HAP-1 (cell line): Measurements from ENCODE around the gene C16orf89.

Source experiments
- DNase-seq, 2 experiments: peaks; one replicate each; pipeline ENCODE4 v3.0.0-alpha.2; 2016 to 2020; ENCODE audit warnings: low spot score in 2 of 2
- H3K27me3 ChIP-seq: fragments of 250-450 bp; sonication (Bioruptor Pico); 2 replicates; pipeline ENCODE4 v1.5.1; 2020; ENCODE audit warnings: low read depth, mild to moderate bottlenecking, moderate library complexity
- H3K36me3 ChIP-seq: fragments of 250-450 bp; sonication (Bioruptor Pico); replicated peaks from 2 replicates; pipeline ENCODE4 v1.5.1; 2020; ENCODE audit warnings: mild to moderate bottlenecking
- H3K4me1 ChIP-seq: fragments of 250-450 bp; sonication (Bioruptor Pico); 2 replicates; pipeline ENCODE4 v1.5.1; 2020; ENCODE audit warnings: mild to moderate bottlenecking
- H3K4me3 ChIP-seq: fragments of 250-450 bp; sonication (Bioruptor Pico); 2 replicates; pipeline ENCODE4 v1.5.1; 2020; ENCODE audit warnings: mild to moderate bottlenecking, moderate library complexity
- H3K9me3 ChIP-seq: fragments of 250-450 bp; sonication (Bioruptor Pico); 2 replicates; pipeline ENCODE4 v1.5.1; 2020; ENCODE audit warnings: mild to moderate bottlenecking, moderate library complexity
- in situ Hi-C: fragments of 300-500 bp; cut with MboI; formaldehyde crosslinking; loops from 3 replicates; pipeline ENCODE4 v1.14.3; 2020; ENCODE audit warnings: low sequenced_read_pairs, inconsistent platforms, mixed read lengths

The C16orf89 gene

DNA sequence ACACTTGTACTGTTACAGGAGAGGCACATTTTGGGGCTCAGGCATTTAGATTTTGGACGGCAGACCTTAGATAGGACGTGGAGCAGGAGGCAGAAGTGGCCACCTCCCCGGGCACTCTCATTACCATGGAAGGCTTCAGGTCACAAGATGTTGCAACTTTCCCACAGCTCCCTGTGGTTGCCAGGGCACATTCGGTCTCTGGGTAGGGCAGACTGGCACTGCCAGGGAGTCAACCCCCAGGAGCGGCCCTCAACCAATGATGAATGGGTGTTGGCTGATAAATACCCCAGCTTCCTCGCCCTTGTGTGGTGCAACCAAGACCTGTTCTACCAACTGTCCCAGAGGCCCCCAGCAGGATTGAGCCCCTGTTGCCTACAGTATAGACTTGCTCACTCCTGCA is 43.2 kb downstream of the C16orf89 start:
- Histone ChIP-seq H3K4me3 (no peak overlapping the region), H3K27me3 (no peaks in the 10 kb centered on the region), H3K9me3 (no peaks in the 10 kb centered on the region), H3K4me1 (no peaks in the 10 kb centered on the region), H3K36me3 (no peaks in the 10 kb centered on the region)
- DNase-seq, result no peak
- in situ Hi-C loops, result no loop called here

- H3K9me3 ChIP-seq, result no peaks in the 10 kb centered on the region
- no peaks in the 10 kb centered on the region for H3K4me1 ChIP-seq
- H3K27me3 ChIP-seq, result no peaks in the 10 kb centered on the region
- DNase-seq, result no peak
- H3K36me3 ChIP-seq, result no peaks in the 10 kb centered on the region
- no peak overlapping the region for H3K4me3 ChIP-seq
- in situ Hi-C loops, result no loop called here
These were observed 45.2 kb downstream of the C16orf89 start for GRCh38 chr16:5020551-5020950.

DNA sequence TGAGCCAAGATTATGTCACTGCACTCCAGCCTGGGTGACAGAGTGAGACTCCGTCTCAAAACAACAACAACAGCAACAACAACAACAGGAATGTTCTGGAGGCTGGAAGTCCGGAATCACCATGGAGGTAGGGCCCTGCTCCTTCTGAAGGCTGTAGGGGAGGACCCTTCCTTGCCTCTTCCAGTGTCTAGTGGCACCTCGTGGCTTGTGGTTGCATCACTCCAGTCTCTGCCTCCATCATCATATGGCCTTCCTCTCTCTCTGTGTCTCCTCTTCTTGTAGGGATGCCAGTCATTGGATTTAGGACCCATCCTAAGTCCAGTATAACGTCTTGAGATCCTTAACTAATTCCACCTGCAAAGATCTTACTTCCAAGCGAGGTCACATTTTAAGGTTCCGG is 46.0 kb downstream of the C16orf89 start:
- DNase-seq, result no peak
- in situ Hi-C loops, result no loop called here
- Histone ChIP-seq H3K9me3 (no peaks in the 10 kb centered on the region), H3K27me3 (no peaks in the 10 kb centered on the region), H3K4me1 (no peaks in the 10 kb centered on the region), H3K4me3 (no peak overlapping the region), H3K36me3 (no peaks in the 10 kb centered on the region)

- no peaks in the 10 kb centered on the region for H3K27me3 ChIP-seq
- H3K9me3 ChIP-seq, result no peaks in the 10 kb centered on the region
- DNase-seq, result no peak
- H3K4me3 ChIP-seq, result no peak overlapping the region
- H3K36me3 ChIP-seq, result no peaks in the 10 kb centered on the region
- in situ Hi-C loops, result no loop called here
- H3K4me1 ChIP-seq, result no peaks in the 10 kb centered on the region
These were observed 47.0 kb downstream of the C16orf89 start for GRCh38 chr16:5018793-5019192.

GRCh38 chr16:5017678-5017969 is 48.1 kb downstream of the C16orf89 start:
- no peak for DNase-seq
- Histone ChIP-seq H3K4me1 (no peaks in the 10 kb centered on the region), H3K27me3 (no peaks in the 10 kb centered on the region), H3K36me3 (no peaks in the 10 kb centered on the region), H3K4me3 (no peak overlapping the region), H3K9me3 (no peaks in the 10 kb centered on the region)
- in situ Hi-C loops, result no loop called here

- DNase-seq, result no peak
- in situ Hi-C loops, result no loop called here
- Histone ChIP-seq H3K27me3 (no peaks in the 10 kb centered on the region), H3K9me3 (no peaks in the 10 kb centered on the region), H3K36me3 (no peaks in the 10 kb centered on the region), H3K4me3 (no peak overlapping the region), H3K4me1 (no peaks in the 10 kb centered on the region)
These were observed 48.6 kb downstream of the C16orf89 start for GRCh38 chr16:5016967-5017677.

GRCh38 chr16:5015887-5016286 is 49.9 kb downstream of the C16orf89 start:
- DNase-seq, result no peak
- no peaks in the 10 kb centered on the region for H3K4me1 ChIP-seq
- in situ Hi-C loops, result no loop called here
- H3K27me3 ChIP-seq, result 0 out of 2 replicates have a peak, but pooled peaks cover 2% of the 10 kb centered on the region
- no peak overlapping the region for H3K4me3 ChIP-seq
- no peaks in the 10 kb centered on the region for H3K9me3 ChIP-seq
- H3K36me3 ChIP-seq, result no peaks in the 10 kb centered on the region

DNA sequence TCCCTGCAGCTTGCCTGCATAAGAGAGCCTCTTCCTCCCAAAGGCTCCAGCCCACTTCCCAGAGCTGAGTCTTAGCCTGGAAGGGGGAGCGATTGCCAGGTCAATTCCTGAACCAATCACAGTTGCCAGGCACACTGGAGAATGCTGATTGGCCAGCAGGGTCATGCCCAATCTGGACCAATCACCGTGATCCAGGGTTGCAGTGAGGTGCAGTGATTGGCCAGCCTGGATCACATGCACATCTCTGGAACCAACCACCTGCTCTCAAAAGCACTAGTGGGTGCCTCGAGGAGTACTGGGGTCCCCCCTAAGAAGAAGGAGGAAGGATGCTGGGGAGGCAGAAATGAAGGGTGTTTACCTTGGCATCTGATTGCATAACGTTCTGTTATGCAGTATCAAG is 50.4 kb downstream of the C16orf89 start:
- in situ Hi-C loops, result no loop called here

DNA sequence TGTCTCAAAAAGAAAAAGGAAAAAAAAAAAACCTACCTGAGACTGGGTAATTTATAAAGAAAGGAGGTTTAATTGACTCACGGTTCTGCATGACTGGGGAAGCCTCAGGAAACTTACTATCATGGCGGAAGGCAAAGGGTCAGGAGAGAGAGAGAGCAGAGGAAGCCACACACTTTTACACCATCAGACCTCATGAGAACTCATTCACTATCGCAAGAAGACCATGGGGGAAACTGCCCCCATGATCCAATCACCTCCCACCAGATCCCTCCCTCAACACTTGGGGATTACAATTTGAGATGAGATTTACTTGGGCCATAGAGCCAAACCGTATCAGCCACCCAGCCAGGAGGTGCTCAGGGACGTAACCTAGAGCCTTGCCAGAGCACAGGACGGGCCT is 52.9 kb downstream of the C16orf89 start:
- Histone ChIP-seq H3K36me3 (no peaks in the 10 kb centered on the region), H3K27me3 (0 out of 2 replicates have a peak, but pooled peaks cover 2% of the 10 kb centered on the region), H3K9me3 (no peaks in the 10 kb centered on the region), H3K4me3 (no peak overlapping the region), H3K4me1 (no peaks in the 10 kb centered on the region)
- in situ Hi-C loops, result no loop called here
- no peak for DNase-seq

More for the DNA sequence above, 50.4 kb downstream of the C16orf89 start:
- Histone ChIP-seq H3K4me3 (no peak overlapping the region), H3K4me1 (no peaks in the 10 kb centered on the region), H3K36me3 (no peaks in the 10 kb centered on the region), H3K9me3 (no peaks in the 10 kb centered on the region), H3K27me3 (0 out of 2 replicates have a peak, but pooled peaks cover 2% of the 10 kb centered on the region)
- peak in 1 of 2 experiments; percentile 24 for DNase-seq

GRCh38 chr16:5011637-5012036 is 54.1 kb downstream of the C16orf89 start:
- in situ Hi-C loops, result no loop called here
- Histone ChIP-seq H3K4me1 (no peaks in the 10 kb centered on the region), H3K27me3 (0 out of 2 replicates have a peak, but pooled peaks cover 2% of the 10 kb centered on the region), H3K36me3 (no peaks in the 10 kb centered on the region), H3K9me3 (no peaks in the 10 kb centered on the region), H3K4me3 (no peak overlapping the region)
- no peak for DNase-seq

- in situ Hi-C loops, result no loop called here
These were observed 55.0 kb downstream of the C16orf89 start for GRCh38 chr16:5010576-5011329.

GRCh38 chr16:5008311-5008731 is 57.4 kb downstream of the C16orf89 start:
- H3K36me3 ChIP-seq, result no peaks in the 10 kb centered on the region
- 0 out of 2 replicates have a peak, but pooled peaks cover 2% of the 10 kb centered on the region for H3K27me3 ChIP-seq
- no peak overlapping the region for H3K4me3 ChIP-seq
- no peaks in the 10 kb centered on the region for H3K4me1 ChIP-seq
- in situ Hi-C loops, result no loop called here
- no peaks in the 10 kb centered on the region for H3K9me3 ChIP-seq
- no peak for DNase-seq

More at GRCh38 chr16:5010576-5011329, 55.0 kb downstream of the C16orf89 start:
- DNase-seq, result no peak
- Histone ChIP-seq H3K36me3 (no peaks in the 10 kb centered on the region), H3K4me3 (no peak overlapping the region), H3K27me3 (0 out of 2 replicates have a peak, but pooled peaks cover 2% of the 10 kb centered on the region), H3K4me1 (no peaks in the 10 kb centered on the region), H3K9me3 (no peaks in the 10 kb centered on the region)

- no peak for DNase-seq
- in situ Hi-C loops, result no loop called here
- Histone ChIP-seq H3K4me1 (no peaks in the 10 kb centered on the region), H3K4me3 (no peak overlapping the region), H3K36me3 (no peaks in the 10 kb centered on the region), H3K9me3 (no peaks in the 10 kb centered on the region), H3K27me3 (0 out of 2 replicates have a peak, but pooled peaks cover 2% of the 10 kb centered on the region)
These were observed 58.5 kb downstream of the C16orf89 start for GRCh38 chr16:5007256-5007655.
